Keratinocyte (primary cell): ENCODE data around the gene CHCHD6. TPM values are rescaled to one million over a fixed set of nuclear protein-coding genes. Genes with fewer than 3 reads are reported as not detected.

Source experiments
- DNase-seq: peaks from one replicate; pipeline ENCODE4 v3.0.0-alpha.2; 2011; ENCODE audit warnings: low read depth, missing footprints, low spot score
- FAIRE-seq: peaks from 2 replicates; lab custom pipeline; 2011; peaks lifted over from hg19 to GRCh38; lab: Jason Lieb, UNC
- H2AFZ ChIP-seq: 2 replicates; pipeline ENCODE4 v1.6.0; 2012; ENCODE audit warnings: low read length, control low read depth, inconsistent platforms; ENCODE audit not compliant: control insufficient read depth
- H3K27ac ChIP-seq: 2 replicates; pipeline ENCODE4 v1.5.1; 2011; ENCODE audit warnings: low read length; ENCODE audit not compliant: control insufficient read depth, insufficient read depth
- H3K27me3 ChIP-seq: 3 replicates; pipeline ENCODE4 v1.6.0; 2011; ENCODE audit warnings: low read length; ENCODE audit not compliant: control insufficient read depth, insufficient read depth; ENCODE audit errors: extremely low read depth
- H3K36me3 ChIP-seq, 2 experiments: 2 replicates in 1 of 2; 3 replicates in 1 of 2; pipeline ENCODE4 v1.5.1; 2011; ENCODE audit warnings: low read length in 2 of 2, mild to moderate bottlenecking in 1 of 2; ENCODE audit not compliant: control insufficient read depth in 2 of 2, insufficient read depth in 2 of 2; ENCODE audit errors: extremely low read depth in 1 of 2
- H3K4me1 ChIP-seq: 3 replicates; pipeline ENCODE4 v1.5.1; 2011; ENCODE audit warnings: low read length; ENCODE audit not compliant: control insufficient read depth, insufficient read depth; ENCODE audit errors: extremely low read depth
- H3K4me2 ChIP-seq: 3 replicates; pipeline ENCODE4 v1.6.0; 2011; ENCODE audit warnings: low read depth, low read length; ENCODE audit not compliant: control insufficient read depth, insufficient read depth; ENCODE audit errors: extremely low read depth
- H3K4me3 ChIP-seq, 3 experiments: fragments of 200-600 bp in 1 of 3; sonication (generic) in 1 of 3; 2 replicates in 2 of 3; 3 replicates in 1 of 3; pipeline ENCODE4 v1.5.1; 2011 to 2016; ENCODE audit warnings: low read length in 3 of 3, mild to moderate bottlenecking in 3 of 3, control low read depth in 2 of 3, inconsistent platforms in 1 of 3, low read depth in 1 of 3, mixed read lengths in 1 of 3, mixed run types in 1 of 3, moderate library complexity in 1 of 3; ENCODE audit not compliant: control insufficient read depth in 2 of 3, insufficient read depth in 2 of 3; ENCODE audit errors: extremely low read depth in 1 of 3
- H3K79me2 ChIP-seq: 2 replicates; pipeline ENCODE4 v1.6.0; 2012; ENCODE audit warnings: low read length; ENCODE audit not compliant: control insufficient read depth, insufficient read depth
- H3K9ac ChIP-seq: 3 replicates; pipeline ENCODE4 v1.6.0; 2011; ENCODE audit warnings: low read length; ENCODE audit not compliant: control insufficient read depth, insufficient read depth; ENCODE audit errors: extremely low read depth
- H3K9me1 ChIP-seq: 3 replicates; pipeline ENCODE4 v1.6.0; 2011; ENCODE audit warnings: low read length; ENCODE audit not compliant: control insufficient read depth, insufficient read depth; ENCODE audit errors: extremely low read depth
- H3K9me3 ChIP-seq: 2 replicates; pipeline ENCODE4 v1.5.1; 2012; ENCODE audit warnings: low read depth, low read length; ENCODE audit not compliant: control insufficient read depth
- H4K20me1 ChIP-seq: 3 replicates; pipeline ENCODE4 v1.6.0; 2011; ENCODE audit warnings: low read length; ENCODE audit not compliant: control insufficient read depth, insufficient read depth; ENCODE audit errors: extremely low read depth
- CTCF ChIP-seq, 3 experiments: IDR thresholded peaks in 1 of 3; conservative IDR thresholded peaks in 1 of 3; optimal IDR thresholded peaks in 1 of 3; 2 replicates in 2 of 3; 3 replicates in 1 of 3; pipeline versions ENCODE3 to v1.5.1; 2011; ENCODE audit warnings: low read length in 3 of 3, mild to moderate bottlenecking in 3 of 3, moderate library complexity in 2 of 3, control low read depth in 1 of 3, inconsistent platforms in 1 of 3; ENCODE audit not compliant: insufficient read depth in 2 of 3; ENCODE audit errors: extremely low read depth in 1 of 3
- EZH2 ChIP-seq: IDR thresholded peaks from one replicate; pipeline ENCODE4 v1.6.1; 2012; ENCODE audit warnings: inconsistent platforms, mild to moderate bottlenecking, low read length, moderate library complexity
- dilution Hi-C: fragments of 300-500 bp; cut with MboI; formaldehyde crosslinking; loops from one replicate; pipeline ENCODE4 v1.7.0; 2020; ENCODE audit warnings: low sequenced_read_pairs; ENCODE audit not compliant: extremely low pct_ligation_motif_present
- polyA plus RNA-seq, 5 experiments: library from polyadenylated mRNA; depleted of rRNA in 3 of 5; stranded (reverse) in 3 of 5; stranded (forward) in 1 of 5; unstranded in 1 of 5; fragments of >200 nt; gene quantifications; 1 replicate in 1 of 5; 2 replicates in 3 of 5; 3 replicates in 1 of 5; pipeline versions ENCODE4 v1.2.1 to v1.2.3, GENCODE V29; 2011 to 2012; ENCODE audit warnings: missing spikeins in 2 of 5, low read depth in 1 of 5, low replicate concordance in 1 of 5

CHCHD6 gene
- polyA plus RNA-seq, 1 donor (not counting 4 experiments of a cell fraction or from before 2014, with no cell fraction given), result 21.7 TPM

DNA sequence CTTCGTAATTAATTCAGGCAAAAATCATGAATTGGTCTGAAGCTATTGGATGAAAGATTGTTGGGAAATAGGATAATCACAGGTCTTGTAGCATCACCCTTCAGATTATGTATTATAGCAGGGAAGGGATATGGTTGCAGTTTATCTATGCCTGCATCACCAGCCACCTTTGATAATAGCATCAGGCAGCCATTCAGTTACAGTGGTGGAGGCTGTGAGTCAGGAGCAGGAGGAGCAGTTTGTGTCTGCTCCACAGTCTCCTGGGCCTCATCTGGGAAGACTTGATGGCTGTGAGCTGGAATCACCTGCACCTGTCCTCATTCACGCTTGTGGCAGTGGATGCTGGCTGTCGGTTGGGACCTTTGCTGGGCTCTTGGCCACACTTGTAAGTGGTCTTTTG, 174.6 kb downstream of the CHCHD6 start:
- Histone ChIP-seq H3K9me3 (no peaks in the 10 kb centered on the region), H3K27ac (no peak overlapping the region), H2AFZ (no peak overlapping the region), H3K4me2 (no peak overlapping the region), H4K20me1 (no peaks in the 10 kb centered on the region), H3K4me3 (no peak overlapping the region), H3K36me3 (no peaks in the 10 kb centered on the region), H3K27me3 (no peaks in the 10 kb centered on the region), H3K79me2 (no peaks in the 10 kb centered on the region), H3K9ac (no peak overlapping the region), H3K9me1 (no peaks in the 10 kb centered on the region), H3K4me1 (no peaks in the 10 kb centered on the region)
- TF ChIP-seq CTCF (optimal IDR thresholded peaks at IDR 0.05 in 1 of 3, IDR thresholded peaks at IDR 0.05 in 1 of 3, conservative IDR thresholded peaks at IDR 0.05 in 1 of 3; ENCODE audit: extremely low read depth in 1 of 3, insufficient read depth in 2 of 3, low read length in 3 of 3) (no peak), EZH2 (no peak)
- dilution Hi-C loops, result no loop called here
- DNase-seq (no peak), FAIRE-seq (no peak)

DNA sequence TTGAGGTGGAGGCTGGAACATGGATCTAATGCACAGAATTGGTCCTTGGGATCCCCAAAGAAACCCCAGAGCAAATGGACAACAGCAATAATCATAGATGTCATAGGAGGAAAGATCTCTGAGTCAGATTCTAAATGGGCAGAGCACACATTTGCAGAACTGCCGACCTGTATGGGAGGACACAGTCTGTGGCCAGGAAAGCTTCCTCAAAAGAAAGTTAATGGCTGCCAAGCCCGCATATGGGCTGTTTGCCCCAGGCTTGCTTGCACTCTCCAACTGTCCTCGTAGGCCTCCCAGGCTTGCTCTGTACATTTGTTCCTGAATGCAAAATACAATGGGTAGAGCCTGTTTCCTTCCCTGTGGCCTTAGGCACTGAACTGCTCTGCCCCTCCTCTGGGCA, 176.9 kb downstream of the CHCHD6 start:
- H3K9me1 ChIP-seq, result no peaks in the 10 kb centered on the region
- H4K20me1 ChIP-seq, result no peaks in the 10 kb centered on the region
- no peaks in the 10 kb centered on the region for H3K9me3 ChIP-seq
- no peaks in the 10 kb centered on the region for H3K27me3 ChIP-seq
- H3K4me2 ChIP-seq, result no peak overlapping the region
- no peak overlapping the region for H2AFZ ChIP-seq
- dilution Hi-C loops, result no loop called here
- DNase-seq (no peak), FAIRE-seq (no peak)
- no peaks in the 10 kb centered on the region for H3K36me3 ChIP-seq
- H3K4me1 ChIP-seq, result no peaks in the 10 kb centered on the region
- H3K79me2 ChIP-seq, result no peaks in the 10 kb centered on the region
- TF ChIP-seq CTCF (optimal IDR thresholded peaks at IDR 0.05 in 1 of 3, IDR thresholded peaks at IDR 0.05 in 1 of 3, conservative IDR thresholded peaks at IDR 0.05 in 1 of 3; ENCODE audit: extremely low read depth in 1 of 3, insufficient read depth in 2 of 3, low read length in 3 of 3), result no peak
- no peak for TF ChIP-seq EZH2
- no peak overlapping the region for H3K27ac ChIP-seq
- H3K9ac ChIP-seq, result no peak overlapping the region
- H3K4me3 ChIP-seq, result no peak overlapping the region
